Sigmoid colon (tissue), 4 donors: ENCODE results near the gene FAM25A.

ENCODE experiments used
- CTCF ChIP-seq, 4 experiments: fragments of 450-650 bp in 3 of 4; fragments of 200-600 bp in 1 of 4; IDR thresholded peaks; one replicate each; pipeline ENCODE4 v1.5.1; 2016 to 2019; ENCODE audit warnings: antibody characterized with exemption in 4 of 4, mild to moderate bottlenecking in 3 of 4, moderate library complexity in 2 of 4
- POLR2A ChIP-seq, 2 donors: fragments of 450-650 bp; IDR thresholded peaks; one replicate each; pipeline ENCODE4 v1.6.1; 2016; ENCODE audit warnings: antibody characterized with exemption in 2 of 2, mild to moderate bottlenecking in 2 of 2, moderate library complexity in 2 of 2
- POLR2AphosphoS5 ChIP-seq, 4 donors: sonication (generic); formaldehyde crosslinking; IDR thresholded peaks; one replicate each; pipeline ENCODE4 v1.6.1; 2017; ENCODE audit warnings: antibody characterized with exemption in 4 of 4

DNA sequence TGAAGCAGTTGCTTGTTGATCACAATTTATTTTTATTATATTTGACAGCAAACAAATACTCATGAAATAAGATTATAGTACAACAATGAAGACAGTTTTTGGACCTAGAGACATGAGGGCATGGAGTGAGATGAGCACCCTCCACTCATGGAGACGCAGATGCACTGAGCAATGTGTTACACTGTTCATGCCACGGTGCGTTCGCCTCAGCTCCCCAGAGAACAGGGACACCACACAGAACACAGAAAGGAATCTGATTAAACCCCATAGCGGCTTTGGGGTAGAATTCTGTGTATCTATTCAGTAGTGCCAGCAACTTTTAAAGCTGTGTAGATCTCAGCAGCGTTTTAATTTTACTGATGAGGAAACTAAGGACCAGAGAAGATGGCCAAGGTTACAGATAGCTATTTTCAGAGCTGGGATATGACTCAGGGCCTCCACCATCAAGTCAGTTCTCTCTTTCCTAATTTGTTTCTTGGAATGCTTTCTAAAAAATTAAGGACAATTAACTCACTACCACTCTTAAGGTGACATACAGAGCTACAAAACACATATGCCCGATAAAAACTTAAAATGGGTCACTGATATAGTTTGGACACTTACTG, 33.6 kb downstream of the FAM25A start:
- no peak for TF ChIP-seq POLR2A (IDR thresholded peaks at IDR 0.05)
- TF ChIP-seq CTCF (IDR thresholded peaks at IDR 0.05) = no peak
- TF ChIP-seq POLR2AphosphoS5 (IDR thresholded peaks at IDR 0.05) = no peak
